K562 (cell line): ENCODE data around the gene ADCY9. TPM values are rescaled to one million over a fixed set of nuclear protein-coding genes. Genes with fewer than 3 reads are reported as not detected.

ENCODE experiments used
- ATAC-seq: fragments of 200-7000 bp; cut with Tn5 transposase; 3 replicates; pipeline ENCODE4 v1.9.1; 2020; ENCODE audit warnings: moderate library complexity
- BruUV-seq: library from RNA; stranded (reverse); fragments of 400-500 nt; replicated peaks from 2 replicates; lab custom pipeline; 2021; lab: Mats Ljungman, UMichigan
- CTCF ChIA-PET: fragments of 300-600 bp; formaldehyde crosslinking; extraction: SDS; loops from one replicate; lab custom pipeline; 2021; ENCODE audit warnings: low intra/inter-chr PET ratio; lab: Yijun Ruan, JAX
- POLR2A ChIA-PET: fragments of 300-600, 350-650 bp; sonication (Branson Sonifier 250); formaldehyde crosslinking; extraction: SDS; loops from one replicate; lab custom pipeline; 2021; ENCODE audit warnings: antibody characterized with exemption, inconsistent platforms; lab: Yijun Ruan, JAX
- DNase-seq, 4 experiments: peaks; one replicate each; pipeline versions ENCODE4 v3.0.0 to v3.0.0-alpha.2; 2011 to 2018; ENCODE audit warnings: low spot score in 3 of 4, mixed read lengths in 3 of 4; ENCODE audit errors: extremely low read depth in 1 of 4
- FAIRE-seq: peaks from 2 replicates; lab custom pipeline; 2011; peaks lifted over from hg19 to GRCh38; lab: Jason Lieb, UNC
- H2AFZ ChIP-seq: 2 replicates; pipeline ENCODE4 v1.6.0; 2011; ENCODE audit warnings: low read depth, low read length, control low read depth, inconsistent platforms
- H3K27ac ChIP-seq: fragments of 200-600 bp; 3 replicates; pipeline ENCODE4 v1.8.0; 2011; ENCODE audit warnings: low read depth, mild to moderate bottlenecking, control low read depth, inconsistent platforms, low read length, moderate library complexity, mixed read lengths; ENCODE audit errors: extremely low read depth
- H3K27me3 ChIP-seq, 2 experiments: fragments of 300-600 bp in 1 of 2; 2 replicates in 1 of 2; 3 replicates in 1 of 2; pipeline versions ENCODE4 v1.6.0 to v1.8.0; 2011; ENCODE audit warnings: inconsistent platforms in 2 of 2, low read length in 2 of 2, mild to moderate bottlenecking in 1 of 2, mixed read lengths in 1 of 2, moderate library complexity in 1 of 2; ENCODE audit not compliant: control insufficient read depth in 2 of 2, insufficient read depth in 2 of 2
- H3K36me3 ChIP-seq: fragments of 300-600 bp; 3 replicates; pipeline ENCODE4 v1.8.0; 2011; ENCODE audit warnings: mild to moderate bottlenecking, low read length, inconsistent platforms; ENCODE audit not compliant: control insufficient read depth, insufficient read depth
- H3K4me1 ChIP-seq, 2 experiments: fragments of 200-600 bp in 1 of 2; replicated peaks in 1 of 2; 2 replicates in 1 of 2; 3 replicates in 1 of 2; pipeline versions ENCODE4 v1.5.1 to v1.8.0; 2011; ENCODE audit warnings: inconsistent platforms in 2 of 2, low read length in 2 of 2, mild to moderate bottlenecking in 1 of 2, mixed read lengths in 1 of 2, moderate library complexity in 1 of 2; ENCODE audit not compliant: control insufficient read depth in 2 of 2, insufficient read depth in 2 of 2
- H3K4me2 ChIP-seq: 2 replicates; pipeline ENCODE4 v1.6.1; 2011; ENCODE audit warnings: low read length, control low read depth, inconsistent platforms, mixed read lengths; ENCODE audit not compliant: insufficient read depth
- H3K4me3 ChIP-seq: fragments of 200-600 bp; sonication (generic), shearing (Covaris generic); 2 replicates; pipeline ENCODE4 v1.5.1; 2016; ENCODE audit warnings: control low read depth, inconsistent platforms
- H3K79me2 ChIP-seq: fragments of 200-600 bp; 3 replicates; pipeline ENCODE4 v1.8.0; 2011; ENCODE audit warnings: low read length, inconsistent platforms; ENCODE audit not compliant: control insufficient read depth, insufficient read depth
- H3K9ac ChIP-seq, 2 experiments: 2 replicates each; pipeline versions ENCODE4 v1.6.0 to v1.6.1; 2011; ENCODE audit warnings: low read depth in 2 of 2, low read length in 2 of 2, control low read depth in 1 of 2, inconsistent platforms in 1 of 2, mild to moderate bottlenecking in 1 of 2, mixed read lengths in 1 of 2; ENCODE audit not compliant: insufficient read depth in 1 of 2
- H3K9me1 ChIP-seq: one replicate; pipeline ENCODE4 v1.6.0; 2011; ENCODE audit warnings: inconsistent platforms, mild to moderate bottlenecking, low read length, moderate library complexity; ENCODE audit not compliant: control insufficient read depth, insufficient read depth
- H3K9me3 ChIP-seq: replicated peaks from 2 replicates; pipeline ENCODE4 v1.5.1; 2011; ENCODE audit warnings: low read depth, low read length, inconsistent platforms; ENCODE audit not compliant: control insufficient read depth, insufficient read depth
- H4K20me1 ChIP-seq: replicated peaks from 2 replicates; pipeline ENCODE4 v1.6.1; 2011; ENCODE audit warnings: low read length, inconsistent platforms, mixed read lengths; ENCODE audit not compliant: control insufficient read depth, insufficient read depth
- DACH1 ChIP-seq: fragments of 450-650 bp; IDR thresholded peaks from 2 replicates; pipeline ENCODE4 v1.6.1; 2018; ENCODE audit not compliant: partially characterized antibody
- ETS1 ChIP-seq: conservative IDR thresholded peaks from 2 replicates; pipeline ENCODE4 v1.6.1; 2011; ENCODE audit warnings: low read depth, mild to moderate bottlenecking, low read length; ENCODE audit not compliant: control insufficient read depth
- GABPB2 ChIP-seq: fragments of 250-450 bp; sonication (Bioruptor Pico); conservative IDR thresholded peaks from 2 replicates; pipeline ENCODE4 v1.5.1; 2021; ENCODE audit warnings: mild to moderate bottlenecking
- HDAC8 ChIP-seq: fragments of 450-650 bp; IDR thresholded peaks from 2 replicates; pipeline ENCODE4 v1.6.1; 2016; ENCODE audit warnings: mild to moderate bottlenecking, missing genetic modification characterization, moderate library complexity, missing compliant biosample characterization
- ID3 ChIP-seq, 2 experiments: fragments of 250-450 bp in 1 of 2; fragments of 450-650 bp in 1 of 2; sonication (Bioruptor Pico) in 1 of 2; IDR thresholded peaks; 2 replicates each; pipeline versions ENCODE4 v1.6.1 to v1.8.0; 2016 to 2021; ENCODE audit warnings: mild to moderate bottlenecking in 2 of 2, moderate library complexity in 2 of 2, missing compliant biosample characterization in 1 of 2, missing genetic modification characterization in 1 of 2
- KAT7 ChIP-seq: sonication (generic); formaldehyde crosslinking; IDR thresholded peaks from 2 replicates; pipeline ENCODE4 v1.8.0; 2022; ENCODE audit warnings: missing genetic modification reagents, mild to moderate bottlenecking, borderline replicate concordance
- PHF20 ChIP-seq: fragments of 450-650 bp; IDR thresholded peaks from 2 replicates; pipeline ENCODE4 v1.6.1; 2018; ENCODE audit not compliant: partially characterized antibody
- PHF8 ChIP-seq: fragments of 200-600 bp; sonication (generic); IDR thresholded peaks from 2 replicates; pipeline ENCODE4 v1.6.1; 2012; ENCODE audit warnings: mixed run types, mild to moderate bottlenecking, inconsistent platforms, low read length, moderate library complexity, borderline replicate concordance
- RUNX1 ChIP-seq: sonication (generic); IDR thresholded peaks from 2 replicates; pipeline ENCODE4 v1.6.1; 2016; ENCODE audit warnings: antibody characterized with exemption, low read depth
- ZNF324 ChIP-seq: fragments of 250-450 bp; sonication (Bioruptor Pico); IDR thresholded peaks from 2 replicates; pipeline ENCODE4 v1.4.0; 2020; ENCODE audit warnings: mild to moderate bottlenecking
- ZNF639 ChIP-seq, 2 experiments: fragments of 200-800 bp in 1 of 2; sonication (Bioruptor generic) in 1 of 2; sonication (generic) in 1 of 2; formaldehyde crosslinking in 1 of 2; IDR thresholded peaks in 1 of 2; conservative IDR thresholded peaks in 1 of 2; 2 replicates each; pipeline versions ENCODE4 v1.5.0 to v1.6.1; 2016 to 2020; ENCODE audit warnings: missing compliant biosample characterization in 1 of 2, missing genetic modification characterization in 1 of 2, missing genetic modification reagents in 1 of 2
- WGBS: fragments of 100-300 bp; shearing (Covaris generic); methylation state at CpG from one replicate; pipeline ENCODE4 v1.1.6; 2016; ENCODE audit warnings: low coverage, mixed read lengths; ENCODE audit not compliant: insufficient coverage; ENCODE audit errors: missing lambda C conversion rate; 5-methylcytosine and 5-hydroxymethylcytosine counted together
- in situ Hi-C: fragments of 300-500 bp; cut with MboI; formaldehyde crosslinking; loops from 4 replicates; pipeline ENCODE4 v1.15.0; 2018; ENCODE audit warnings: inconsistent platforms, mixed read lengths
- intact Hi-C: fragments of 100-400 bp; cut with micrococcal nuclease; formaldehyde crosslinking; loops from 2 replicates; pipeline ENCODE4 v1.14.2; 2022
- polyA plus RNA-seq, 8 experiments: library from polyadenylated mRNA; depleted of rRNA in 4 of 8; stranded (reverse) in 5 of 8; unstranded in 3 of 8; fragments of >200 nt; fragmentation: Nextera tagmentation in 2 of 8; fragmentation: Illumina TruSeq in 1 of 8; extraction: Ambion mirVana in 2 of 8; extraction: Trizol in 1 of 8; gene quantifications; 2 replicates each; pipeline versions ENCODE4 v1.2.1 to v1.2.3, GENCODE V29; 2011 to 2014; ENCODE audit warnings: inconsistent platforms in 1 of 8, missing spikeins in 1 of 8
- total RNA-seq, 7 experiments: library from RNA; depleted of rRNA in 6 of 7; stranded (reverse); fragments of >200 nt in 6 of 7; fragmentation: Illumina TruSeq in 2 of 7; extraction: Trizol in 2 of 7; gene quantifications; 2 replicates each; pipeline versions ENCODE4 v1.2.1 to v1.2.3, GENCODE V29; 2011 to 2021; ENCODE audit warnings: low replicate concordance in 1 of 7

Gene ADCY9
- total and polyA plus RNA-seq, 9 of the 15 experiments (the other 6 are each of a cell fraction or from before 2014, with no cell fraction given) = 0.03 to 0.29 (median 0.17) TPM

- Histone ChIP-seq H4K20me1 (0 out of 2 replicates have a peak, but pooled peaks cover 12% of the 10 kb centered on the region), H3K4me3 (no peak overlapping the region), H3K27ac (no peak overlapping the region), H3K9me3 (no peaks in the 10 kb centered on the region), H3K9me1 (no peaks in the 10 kb centered on the region), H3K79me2 (no peaks in the 10 kb centered on the region), H3K4me1 (peaks cover 3 to 4% of the 10 kb centered on the region in 2 experiments; a peak in 4 of 5 replicates), H2AFZ (no peak overlapping the region), H3K36me3 (no peaks in the 10 kb centered on the region), H3K27me3 (peaks cover 58 to 67% of the 10 kb centered on the region in 2 experiments), H3K4me2 (no peak overlapping the region), H3K9ac (no peak overlapping the region)
- CTCF ChIA-PET = no interaction called here
- in situ Hi-C loops = no loop called here
- no TSS peak for BruUV-seq
- ATAC-seq = no peak
- intact Hi-C loops = no loop called here
- 4% methylated on average over 31 of the region's 32 CpGs for WGBS
- DNase-seq = no peak
- no peak for FAIRE-seq
- POLR2A ChIA-PET = no interaction called here
- TF ChIP-seq HDAC8 (tag) (no peak), ZNF324 (CRISPR knock-in tag) (no peak), ETS1 (no peak), ZNF639 (CRISPR knock-in tag; conservative IDR thresholded peaks at IDR 0.05 in 1 of 2, IDR thresholded peaks at IDR 0.05 in 1 of 2) (no peak), RUNX1 (no peak), KAT7 (CRISPR knock-in tag) (no peak), ID3 (CRISPR knock-in tag; IDR thresholded peaks at IDR 0.05) (no peak), ID3 (tag; IDR thresholded peaks at IDR 0.05) (no peak), PHF8 (no peak), GABPB2 (CRISPR knock-in tag) (no peak), DACH1 (no peak), PHF20 (no peak)
These were observed 105.8 kb downstream of the ADCY9 start for GRCh38 chr16:4010225-4011158.
